ENCODE results near the gene WDR93.

The WDR93 gene

DNA sequence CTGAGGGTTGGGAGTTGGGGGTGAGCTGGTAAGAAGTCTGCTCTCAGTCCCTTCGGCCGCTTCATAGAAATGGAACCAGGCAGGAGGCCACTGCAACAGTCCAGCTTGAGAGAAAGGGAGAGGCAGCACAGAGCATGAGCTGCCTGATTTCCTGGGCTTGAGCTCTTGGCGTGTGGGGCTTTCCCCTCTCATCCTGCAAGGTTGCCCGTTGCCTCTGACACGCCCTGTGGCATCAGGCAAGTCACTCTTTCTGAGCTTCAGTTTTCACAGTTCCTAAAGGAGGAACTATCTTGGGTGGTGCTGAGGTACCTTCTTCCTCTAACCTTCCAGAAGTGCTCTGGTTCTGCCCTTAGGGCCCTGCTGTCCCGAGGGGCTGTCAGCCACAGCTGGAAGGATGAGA is 90.4 kb downstream of the WDR93 start:
- TF ChIP-seq TCF12 (IDR thresholded peaks at IDR 0.05; ENCODE audit: low read depth) (no peak), EP300 (IDR thresholded peaks at IDR 0.05; ENCODE audit: borderline replicate concordance) (no peak), FOXM1 (IDR thresholded peaks at IDR 0.05; ENCODE audit: borderline replicate concordance, low read depth) (no peak), CREB1 (IDR thresholded peaks at IDR 0.05; ENCODE audit: low read depth) (no peak)
- TF ChIP-seq, protein P1, sequence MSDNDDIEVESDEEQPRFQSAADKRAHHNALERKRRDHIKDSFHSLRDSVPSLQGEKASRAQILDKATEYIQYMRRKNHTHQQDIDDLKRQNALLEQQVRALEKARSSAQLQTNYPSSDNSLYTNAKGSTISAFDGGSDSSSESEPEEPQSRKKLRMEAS (IDR thresholded peaks at IDR 0.05): no peak

DNA sequence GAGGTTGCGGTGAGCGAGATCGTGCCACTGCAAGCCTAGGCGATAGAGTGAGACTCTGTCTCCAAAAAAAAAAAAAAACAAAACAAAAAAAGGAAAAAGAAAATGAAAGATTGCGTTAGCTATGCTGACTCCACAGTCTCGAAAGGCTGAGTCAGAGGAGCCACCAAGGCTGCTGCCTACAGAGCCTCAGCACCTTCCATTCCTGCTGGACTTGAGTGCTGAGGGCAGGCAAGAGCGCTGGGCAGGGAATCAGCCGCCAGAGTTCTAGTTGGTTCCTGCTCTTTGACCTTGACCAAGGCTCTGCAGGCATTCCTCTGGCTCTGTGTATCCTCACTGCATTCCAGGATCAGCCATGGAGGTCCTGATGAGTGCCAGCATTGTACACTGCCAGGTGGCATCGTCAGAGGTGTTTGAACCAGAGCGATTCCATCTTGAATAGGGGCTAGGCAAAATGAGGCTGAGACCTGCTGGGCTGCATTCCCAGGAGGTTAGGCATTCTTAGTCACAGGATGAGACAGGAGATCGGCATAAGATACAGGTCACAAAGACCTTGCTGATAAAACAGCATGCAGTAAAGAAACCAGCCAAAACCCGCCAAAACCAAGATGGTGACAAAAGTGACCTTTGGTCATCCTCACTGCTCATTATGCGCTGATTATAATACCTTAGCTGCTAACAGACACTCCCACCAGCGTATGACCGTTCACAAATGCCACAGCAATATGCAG is 91.4 kb downstream of the WDR93 start:
- no peak for TF ChIP-seq RAD21 (IDR thresholded peaks at IDR 0.05; ENCODE audit: low read depth)
- peak; percentile 36; the same call in 1 of the 2 replicates for TF ChIP-seq TEAD4 (IDR thresholded peaks at IDR 0.05)
- TF ChIP-seq, protein P2, sequence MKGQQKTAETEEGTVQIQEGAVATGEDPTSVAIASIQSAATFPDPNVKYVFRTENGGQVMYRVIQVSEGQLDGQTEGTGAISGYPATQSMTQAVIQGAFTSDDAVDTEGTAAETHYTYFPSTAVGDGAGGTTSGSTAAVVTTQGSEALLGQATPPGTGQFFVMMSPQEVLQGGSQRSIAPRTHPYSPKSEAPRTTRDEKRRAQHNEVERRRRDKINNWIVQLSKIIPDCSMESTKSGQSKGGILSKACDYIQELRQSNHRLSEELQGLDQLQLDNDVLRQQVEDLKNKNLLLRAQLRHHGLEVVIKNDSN (IDR thresholded peaks at IDR 0.05): no peak
- no peak for TF ChIP-seq TCF12 (IDR thresholded peaks at IDR 0.05; ENCODE audit: low read depth)
- TF ChIP-seq, protein P1 (IDR thresholded peaks at IDR 0.05): peak; percentile 42; the same call in 1 of the 2 replicates
- TF ChIP-seq TAF1 (IDR thresholded peaks at IDR 0.05; ENCODE audit: low read depth): no peak
- TF ChIP-seq FOXM1 (IDR thresholded peaks at IDR 0.05; ENCODE audit: borderline replicate concordance, low read depth): no peak
- TF ChIP-seq YY1 (IDR thresholded peaks at IDR 0.05; ENCODE audit: low read depth): 0 out of 2 replicates have a peak, but pooled peaks have one; percentile 31
- peak; percentile 34; the same call in 1 of the 2 replicates for TF ChIP-seq EP300 (IDR thresholded peaks at IDR 0.05; ENCODE audit: borderline replicate concordance)
- TF ChIP-seq ZBTB7A (IDR thresholded peaks at IDR 0.05; ENCODE audit: low read depth): no peak
- TF ChIP-seq, protein P3, sequence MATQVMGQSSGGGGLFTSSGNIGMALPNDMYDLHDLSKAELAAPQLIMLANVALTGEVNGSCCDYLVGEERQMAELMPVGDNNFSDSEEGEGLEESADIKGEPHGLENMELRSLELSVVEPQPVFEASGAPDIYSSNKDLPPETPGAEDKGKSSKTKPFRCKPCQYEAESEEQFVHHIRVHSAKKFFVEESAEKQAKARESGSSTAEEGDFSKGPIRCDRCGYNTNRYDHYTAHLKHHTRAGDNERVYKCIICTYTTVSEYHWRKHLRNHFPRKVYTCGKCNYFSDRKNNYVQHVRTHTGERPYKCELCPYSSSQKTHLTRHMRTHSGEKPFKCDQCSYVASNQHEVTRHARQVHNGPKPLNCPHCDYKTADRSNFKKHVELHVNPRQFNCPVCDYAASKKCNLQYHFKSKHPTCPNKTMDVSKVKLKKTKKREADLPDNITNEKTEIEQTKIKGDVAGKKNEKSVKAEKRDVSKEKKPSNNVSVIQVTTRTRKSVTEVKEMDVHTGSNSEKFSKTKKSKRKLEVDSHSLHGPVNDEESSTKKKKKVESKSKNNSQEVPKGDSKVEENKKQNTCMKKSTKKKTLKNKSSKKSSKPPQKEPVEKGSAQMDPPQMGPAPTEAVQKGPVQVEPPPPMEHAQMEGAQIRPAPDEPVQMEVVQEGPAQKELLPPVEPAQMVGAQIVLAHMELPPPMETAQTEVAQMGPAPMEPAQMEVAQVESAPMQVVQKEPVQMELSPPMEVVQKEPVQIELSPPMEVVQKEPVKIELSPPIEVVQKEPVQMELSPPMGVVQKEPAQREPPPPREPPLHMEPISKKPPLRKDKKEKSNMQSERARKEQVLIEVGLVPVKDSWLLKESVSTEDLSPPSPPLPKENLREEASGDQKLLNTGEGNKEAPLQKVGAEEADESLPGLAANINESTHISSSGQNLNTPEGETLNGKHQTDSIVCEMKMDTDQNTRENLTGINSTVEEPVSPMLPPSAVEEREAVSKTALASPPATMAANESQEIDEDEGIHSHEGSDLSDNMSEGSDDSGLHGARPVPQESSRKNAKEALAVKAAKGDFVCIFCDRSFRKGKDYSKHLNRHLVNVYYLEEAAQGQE (IDR thresholded peaks at IDR 0.05; ENCODE audit: low read depth): no peak
- TF ChIP-seq CREB1 (IDR thresholded peaks at IDR 0.05; ENCODE audit: low read depth): no peak

DNA sequence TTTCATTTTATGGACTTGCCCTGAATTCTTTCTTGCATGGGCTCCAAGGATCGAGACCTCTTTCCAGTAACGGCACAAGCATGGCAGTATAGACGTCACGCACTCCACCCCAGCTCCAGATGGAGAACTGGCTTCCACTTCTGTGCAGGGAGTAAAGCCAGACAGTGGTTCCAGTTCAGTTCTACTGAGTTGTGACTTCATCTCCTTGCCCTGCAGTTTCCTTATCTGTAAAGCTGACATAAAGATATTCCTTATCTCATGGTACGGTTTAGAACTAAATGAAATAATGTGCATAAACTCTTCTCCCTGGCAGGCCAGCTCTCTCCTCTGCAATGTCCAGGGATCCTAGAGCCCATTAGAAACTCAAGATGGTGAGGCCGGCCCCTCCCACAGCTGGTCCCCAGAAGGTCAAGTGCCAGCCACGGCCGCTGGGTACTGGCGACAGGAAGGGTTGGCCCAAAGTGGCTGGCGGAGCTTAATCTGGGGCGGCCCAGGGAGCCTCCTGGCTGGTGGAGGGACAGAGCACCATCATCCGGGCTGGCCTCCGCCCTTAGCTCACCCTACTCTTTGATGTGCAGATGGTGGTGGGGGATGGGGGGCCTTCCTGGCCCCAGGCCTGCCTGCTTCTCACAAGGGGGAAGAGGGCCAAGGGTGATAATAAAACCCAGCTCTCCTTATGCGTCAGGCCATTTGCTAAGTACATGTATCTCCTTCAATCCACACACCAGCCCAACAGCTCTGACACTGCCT is 92.7 kb downstream of the WDR93 start:
- TF ChIP-seq, protein P3 (IDR thresholded peaks at IDR 0.05; ENCODE audit: low read depth): no peak
- TF ChIP-seq EP300 (IDR thresholded peaks at IDR 0.05; ENCODE audit: borderline replicate concordance) (no peak), ZBTB7A (IDR thresholded peaks at IDR 0.05; ENCODE audit: low read depth) (no peak), CEBPB (IDR thresholded peaks at IDR 0.05) (no peak), TEAD4 (IDR thresholded peaks at IDR 0.05) (no peak), NFIC (IDR thresholded peaks at IDR 0.05) (no peak), TAF1 (IDR thresholded peaks at IDR 0.05; ENCODE audit: low read depth) (no peak), TCF12 (IDR thresholded peaks at IDR 0.05; ENCODE audit: low read depth) (no peak), EGR1 (IDR thresholded peaks at IDR 0.05) (no peak), FOXM1 (IDR thresholded peaks at IDR 0.05; ENCODE audit: borderline replicate concordance, low read depth) (no peak), YY1 (IDR thresholded peaks at IDR 0.05; ENCODE audit: low read depth) (no peak), CREB1 (IDR thresholded peaks at IDR 0.05; ENCODE audit: low read depth) (no peak), RAD21 (IDR thresholded peaks at IDR 0.05; ENCODE audit: low read depth) (no peak)
- TF ChIP-seq, protein P2 (IDR thresholded peaks at IDR 0.05): no peak
- TF ChIP-seq, protein P1 (IDR thresholded peaks at IDR 0.05): no peak

DNA sequence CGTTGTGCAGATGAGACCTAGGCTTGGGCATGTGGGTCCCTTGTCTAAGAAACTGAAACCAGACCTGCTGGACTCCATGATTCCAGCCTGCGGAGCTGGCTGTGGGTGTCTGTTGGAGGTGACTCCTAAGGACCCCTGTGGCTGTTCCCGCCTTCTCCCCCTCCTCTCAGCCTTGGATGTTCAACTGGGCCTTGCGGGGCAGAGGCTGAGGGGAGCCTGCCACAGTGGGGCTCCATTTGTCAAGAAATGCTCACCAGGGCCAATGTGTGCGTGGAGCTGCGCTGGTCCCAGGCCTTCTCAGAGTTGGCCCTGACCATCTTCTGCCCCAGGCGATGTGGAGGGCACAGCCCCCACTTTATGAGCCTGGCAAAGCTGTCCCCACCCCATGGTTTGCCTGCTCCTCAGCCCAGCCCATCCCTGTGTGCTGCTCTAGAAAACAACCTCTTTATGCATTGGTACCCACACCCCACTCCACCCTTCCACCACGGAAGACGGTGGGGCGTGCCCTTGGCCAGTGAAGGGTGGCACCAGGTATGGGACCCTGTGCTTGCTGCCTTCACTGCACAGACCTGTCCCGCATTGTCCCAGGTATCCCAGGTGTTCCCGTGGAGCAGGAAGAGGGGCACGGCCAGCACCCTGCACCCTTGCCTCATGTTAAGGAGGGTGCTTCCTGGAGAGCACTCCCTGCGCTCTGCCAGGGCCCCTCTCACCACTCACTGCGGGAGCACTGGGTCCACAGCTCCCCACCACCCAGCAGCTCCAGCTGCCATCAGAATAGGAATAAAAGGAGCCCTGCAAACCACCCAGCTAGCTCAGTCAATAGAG is 93.5 kb downstream of the WDR93 start:
- TF ChIP-seq TEAD4 (IDR thresholded peaks at IDR 0.05): no peak
- TF ChIP-seq FOXM1 (IDR thresholded peaks at IDR 0.05; ENCODE audit: borderline replicate concordance, low read depth): no peak
- no peak for TF ChIP-seq ZBTB7A (IDR thresholded peaks at IDR 0.05; ENCODE audit: low read depth)
- no peak for TF ChIP-seq NFIC (IDR thresholded peaks at IDR 0.05)
- TF ChIP-seq, protein P1 (IDR thresholded peaks at IDR 0.05): no peak
- no peak for TF ChIP-seq EP300 (IDR thresholded peaks at IDR 0.05; ENCODE audit: borderline replicate concordance)
- TF ChIP-seq, protein P2 (IDR thresholded peaks at IDR 0.05): no peak
- no peak for TF ChIP-seq YY1 (IDR thresholded peaks at IDR 0.05; ENCODE audit: low read depth)
- TF ChIP-seq CEBPB (IDR thresholded peaks at IDR 0.05): no peak
- TF ChIP-seq, protein P3 (IDR thresholded peaks at IDR 0.05; ENCODE audit: low read depth): no peak
- TF ChIP-seq EGR1 (IDR thresholded peaks at IDR 0.05): no peak
- no peak for TF ChIP-seq TAF1 (IDR thresholded peaks at IDR 0.05; ENCODE audit: low read depth)
- TF ChIP-seq RAD21 (IDR thresholded peaks at IDR 0.05; ENCODE audit: low read depth): no peak
- TF ChIP-seq CREB1 (IDR thresholded peaks at IDR 0.05; ENCODE audit: low read depth): no peak
